CD4-positive, alpha-beta T cell (primary cell): ENCODE results near the gene OR51B4. TPM values are rescaled to one million over a fixed set of nuclear protein-coding genes. Genes with fewer than 3 reads are reported as not detected.
"Not testable (repeated sequence)": the region's sequence is repeated elsewhere in the genome, so short reads cannot be mapped to it uniquely, and the experiment has no call there.

Experiments used
- ATAC-seq: fragments of 200-7000 bp; cut with Tn5 transposase; one replicate; pipeline ENCODE4 v1.10.0; 2022; ENCODE audit warnings: mild to moderate bottlenecking; ENCODE audit not compliant: poor library complexity
- CTCF ChIA-PET: fragments of 350-600 bp; sonication (Branson Sonifier 250); formaldehyde crosslinking; loops from one replicate; lab custom pipeline; 2021; ENCODE audit warnings: antibody characterized with exemption, inconsistent platforms; lab: Charles Lee
- POLR2A ChIA-PET: fragments of 350-600 bp; sonication (Branson Sonifier 250); formaldehyde crosslinking; loops from one replicate; lab custom pipeline; 2021; ENCODE audit warnings: antibody characterized with exemption, inconsistent platforms; lab: Charles Lee
- DNase-seq, 14 experiments: peaks; one replicate each; pipeline ENCODE4 v3.0.0-alpha.2; 2013 to 2020; ENCODE audit warnings: mixed read lengths in 2 of 14
- H3K27ac ChIP-seq, 2 donors: one replicate each; pipeline versions ENCODE4 v1.5.1 to v1.7.0; 2013; ENCODE audit warnings: low read length in 2 of 2, low read depth in 1 of 2, mild to moderate bottlenecking in 1 of 2
- H3K27me3 ChIP-seq, 2 experiments: 1 replicate in 1 of 2; 2 replicates in 1 of 2; pipeline versions ENCODE4 v1.6.1 to v1.7.0; 2013; ENCODE audit warnings: low read length in 2 of 2, control low read depth in 1 of 2, mild to moderate bottlenecking in 1 of 2, moderate library complexity in 1 of 2; ENCODE audit not compliant: insufficient read depth in 2 of 2, control insufficient read depth in 1 of 2
- H3K36me3 ChIP-seq: one replicate; pipeline ENCODE4 v1.6.1; 2013; ENCODE audit warnings: low read length, control low read depth; ENCODE audit not compliant: insufficient read depth
- H3K4me1 ChIP-seq: one replicate; pipeline ENCODE4 v1.6.1; 2013; ENCODE audit warnings: low read length, control low read depth; ENCODE audit not compliant: insufficient read depth
- H3K4me3 ChIP-seq: one replicate; pipeline ENCODE4 v1.5.1; 2013; ENCODE audit warnings: mild to moderate bottlenecking, low read length, moderate library complexity
- H3K9me3 ChIP-seq, 2 experiments: 1 replicate in 1 of 2; 2 replicates in 1 of 2; pipeline versions ENCODE4 v1.6.1 to v1.7.0; 2013; ENCODE audit warnings: low read length in 2 of 2, mild to moderate bottlenecking in 2 of 2, control low read depth in 1 of 2, moderate library complexity in 1 of 2; ENCODE audit not compliant: control insufficient read depth in 1 of 2, insufficient read depth in 1 of 2
- H3K27ac Mint-ChIP-seq: one replicate; pipeline ENCODE4 v1.8.0; 2020; ENCODE audit warnings: mixed read lengths
- H3K27me3 Mint-ChIP-seq: one replicate; pipeline ENCODE4 v1.8.0; 2021; ENCODE audit warnings: mixed read lengths
- H3K36me3 Mint-ChIP-seq: one replicate; pipeline ENCODE4 v1.8.0; 2021; ENCODE audit warnings: low read depth, mixed read lengths
- H3K4me1 Mint-ChIP-seq: one replicate; pipeline ENCODE4 v1.8.0; 2021; ENCODE audit warnings: low read depth, mixed read lengths
- H3K4me3 Mint-ChIP-seq: one replicate; pipeline ENCODE4 v1.8.0; 2020; ENCODE audit warnings: mild to moderate bottlenecking, mixed read lengths
- H3K9me3 Mint-ChIP-seq: one replicate; pipeline ENCODE4 v1.8.0; 2020; ENCODE audit warnings: mixed read lengths
- CTCF ChIP-seq: fragments of 200-600 bp; IDR thresholded peaks from one replicate; pipeline ENCODE4 v1.8.0; 2022; ENCODE audit warnings: antibody characterized with exemption, mild to moderate bottlenecking
- intact Hi-C, 2 experiments: fragments of 100-400 bp; cut with DNase I in 1 of 2; cut with micrococcal nuclease in 1 of 2; formaldehyde crosslinking; loops; one replicate each; pipeline versions ENCODE4 v1.15.1 to v1.9.0; 2023 to 2025; cut with DNase I, micrococcal nuclease
- total RNA-seq, 174 experiments: library from RNA in 2 of 174; stranded (reverse) in 2 of 174; gene quantifications; one replicate each; pipeline ENCODE4 v1.2.3 and lab custom pipeline; 2021 to 2026

The OR51B4 gene
- total RNA-seq, 2 experiments from 2014 or later: not detected

- ATAC-seq: no peak
- no peaks in the 10 kb centered on the region for H3K4me1 ChIP-seq
- DNase-seq: no peak
- no peak overlapping the region for H3K4me3 ChIP-seq
- H3K36me3 ChIP-seq: no peaks in the 10 kb centered on the region
- H3K27ac Mint-ChIP-seq: no peak overlapping the region
- no peak for TF ChIP-seq CTCF
- H3K9me3 ChIP-seq: peaks cover 0 to 3% of the 10 kb centered on the region in 2 experiments
- H3K4me3 Mint-ChIP-seq: no peak overlapping the region
- CTCF ChIA-PET: no interaction called here
- no peaks in the 10 kb centered on the region for H3K4me1 Mint-ChIP-seq
- H3K9me3 Mint-ChIP-seq: no peaks in the 10 kb centered on the region
- H3K36me3 Mint-ChIP-seq: no peaks in the 10 kb centered on the region
- no peak overlapping the region for H3K27ac ChIP-seq
- intact Hi-C loops: no loop called here
- H3K27me3 Mint-ChIP-seq: peaks cover 10% of the 10 kb centered on the region
- no peaks in the 10 kb centered on the region for H3K27me3 ChIP-seq
- POLR2A ChIA-PET: no interaction called here
These were observed 38.1 kb upstream of the OR51B4 start for GRCh38 chr11:5339771-5340322.

- H3K36me3 ChIP-seq, H3K27ac Mint-ChIP-seq, H3K4me3 ChIP-seq, H3K9me3 Mint-ChIP-seq, H3K4me1 ChIP-seq, DNase-seq, H3K4me3 Mint-ChIP-seq, H3K4me1 Mint-ChIP-seq, ATAC-seq, H3K27me3 Mint-ChIP-seq, POLR2A ChIA-PET, H3K36me3 Mint-ChIP-seq, H3K27me3 ChIP-seq, intact Hi-C loops, H3K9me3 ChIP-seq, CTCF ChIA-PET, H3K27ac ChIP-seq: not testable (repeated sequence)
These were observed 35.5 kb upstream of the OR51B4 start for GRCh38 chr11:5337253-5337652.

GRCh38 chr11:5336331-5336730, 34.6 kb upstream of the OR51B4 start:
- no peaks in the 10 kb centered on the region for H3K36me3 ChIP-seq
- H3K36me3 Mint-ChIP-seq: no peaks in the 10 kb centered on the region
- POLR2A ChIA-PET: no interaction called here
- no peaks in the 10 kb centered on the region for H3K4me1 ChIP-seq
- no peaks in the 10 kb centered on the region for H3K4me1 Mint-ChIP-seq
- no peak overlapping the region for H3K27ac ChIP-seq
- H3K27me3 Mint-ChIP-seq: peaks cover 10% of the 10 kb centered on the region
- H3K4me3 ChIP-seq: no peak overlapping the region
- intact Hi-C loops: no loop called here
- no peaks in the 10 kb centered on the region for H3K9me3 Mint-ChIP-seq
- no peak for TF ChIP-seq CTCF
- H3K4me3 Mint-ChIP-seq: no peak overlapping the region
- ATAC-seq (no peak), DNase-seq (no peak)
- H3K9me3 ChIP-seq: no peaks in the 10 kb centered on the region
- no peak overlapping the region for H3K27ac Mint-ChIP-seq
- no peaks in the 10 kb centered on the region for H3K27me3 ChIP-seq
- CTCF ChIA-PET: no interaction called here

GRCh38 chr11:5335170-5335569, 33.4 kb upstream of the OR51B4 start:
- no peak overlapping the region for H3K4me3 Mint-ChIP-seq
- no peaks in the 10 kb centered on the region for H3K9me3 Mint-ChIP-seq
- ChIA-PET CTCF (no interaction called here), POLR2A (no interaction called here)
- H3K27me3 ChIP-seq: no peaks in the 10 kb centered on the region
- no peak for TF ChIP-seq CTCF
- no peaks in the 10 kb centered on the region for H3K9me3 ChIP-seq
- H3K27ac ChIP-seq: no peak overlapping the region
- ATAC-seq: no peak
- no peaks in the 10 kb centered on the region for H3K4me1 ChIP-seq
- intact Hi-C loops: no loop called here
- no peak overlapping the region for H3K27ac Mint-ChIP-seq
- H3K36me3 ChIP-seq: no peaks in the 10 kb centered on the region
- DNase-seq: no peak
- no peak overlapping the region for H3K4me3 ChIP-seq
- H3K27me3 Mint-ChIP-seq: peaks cover 12% of the 10 kb centered on the region
- no peaks in the 10 kb centered on the region for H3K36me3 Mint-ChIP-seq
- H3K4me1 Mint-ChIP-seq: no peaks in the 10 kb centered on the region
